K562 (cell line): ENCODE results near the gene NYAP1. TPM values are rescaled to one million over a fixed set of nuclear protein-coding genes. Genes with fewer than 3 reads are reported as not detected.

ENCODE experiments used
- EHMT2 ChIP-seq: fragments of 450-650 bp; IDR thresholded peaks from 2 replicates; pipeline ENCODE4 v1.6.1; 2018; ENCODE audit warnings: antibody characterized with exemption
- HLTF ChIP-seq: fragments of 450-650 bp; IDR thresholded peaks from 2 replicates; pipeline ENCODE4 v1.6.1; 2016
- MCM2 ChIP-seq: fragments of 450-650 bp; IDR thresholded peaks from 2 replicates; pipeline ENCODE4 v1.6.1; 2017; ENCODE audit warnings: low read depth, mild to moderate bottlenecking
- MECOM ChIP-seq: fragments of 250-450 bp; sonication (Bioruptor Pico); IDR thresholded peaks from 2 replicates; pipeline ENCODE4 v1.8.0; 2022; ENCODE audit warnings: inconsistent platforms
- NFIX ChIP-seq: fragments of 250-450 bp; sonication (Bioruptor Pico); IDR thresholded peaks from 2 replicates; pipeline ENCODE4 v1.4.0; 2020; ENCODE audit warnings: low read depth, mild to moderate bottlenecking, moderate library complexity
- NR2C2 ChIP-seq, 2 experiments: fragments of 200-800 bp in 1 of 2; sonication (Bioruptor generic) in 1 of 2; sonication (generic) in 1 of 2; formaldehyde crosslinking in 1 of 2; IDR thresholded peaks; 2 replicates each; pipeline versions ENCODE4 v1.6.1 to v1.8.0; 2016 to 2022; ENCODE audit warnings: mild to moderate bottlenecking in 1 of 2, missing compliant biosample characterization in 1 of 2, missing genetic modification characterization in 1 of 2, missing genetic modification reagents in 1 of 2
- PHF21A ChIP-seq: fragments of 450-650 bp; IDR thresholded peaks from 2 replicates; pipeline ENCODE4 v1.6.1; 2017; ENCODE audit warnings: low read depth, borderline replicate concordance
- PHTF2 ChIP-seq: fragments of 250-450 bp; sonication (Bioruptor Pico); IDR thresholded peaks from 2 replicates; pipeline ENCODE4 v1.5.0; 2021; ENCODE audit warnings: mild to moderate bottlenecking
- RBM17 ChIP-seq: fragments of 200-400 bp; formaldehyde crosslinking; IDR thresholded peaks from 2 replicates; pipeline ENCODE4 v1.6.1; 2017; ENCODE audit warnings: low read depth, mild to moderate bottlenecking, low read length, borderline replicate concordance
- TAF7 ChIP-seq: fragments of 450-650 bp; IDR thresholded peaks from 2 replicates; pipeline ENCODE4 v1.6.1; 2016; ENCODE audit warnings: missing genetic modification characterization, missing compliant biosample characterization
- TCFL5 ChIP-seq: fragments of 250-450 bp; sonication (Bioruptor Pico); conservative IDR thresholded peaks from 2 replicates; pipeline ENCODE4 v1.6.1; 2021; ENCODE audit warnings: mild to moderate bottlenecking, moderate library complexity, matching md5 sums
- TEAD2 ChIP-seq: fragments of 450-650 bp; IDR thresholded peaks from 2 replicates; pipeline ENCODE4 v1.6.1; 2016; ENCODE audit warnings: missing genetic modification characterization, control low read depth, missing compliant biosample characterization
- ZNF239 ChIP-seq: fragments of 250-450 bp; sonication (Bioruptor Pico); IDR thresholded peaks from 2 replicates; pipeline ENCODE4 v1.4.0; 2020; ENCODE audit warnings: mild to moderate bottlenecking
- ZNF699 ChIP-seq: fragments of 250-450 bp; sonication (Bioruptor Pico); IDR thresholded peaks from 2 replicates; pipeline ENCODE4 v1.8.0; 2021; ENCODE audit warnings: mild to moderate bottlenecking, moderate library complexity; ENCODE audit not compliant: insufficient replicate concordance
- polyA plus RNA-seq, 8 experiments: library from polyadenylated mRNA; depleted of rRNA in 4 of 8; stranded (reverse) in 5 of 8; unstranded in 3 of 8; fragments of >200 nt; fragmentation: Nextera tagmentation in 2 of 8; fragmentation: Illumina TruSeq in 1 of 8; extraction: Ambion mirVana in 2 of 8; extraction: Trizol in 1 of 8; gene quantifications; 2 replicates each; pipeline versions ENCODE4 v1.2.1 to v1.2.3, GENCODE V29; 2011 to 2014; ENCODE audit warnings: inconsistent platforms in 1 of 8, missing spikeins in 1 of 8
- total RNA-seq, 7 experiments: library from RNA; depleted of rRNA in 6 of 7; stranded (reverse); fragments of >200 nt in 6 of 7; fragmentation: Illumina TruSeq in 2 of 7; extraction: Trizol in 2 of 7; gene quantifications; 2 replicates each; pipeline versions ENCODE4 v1.2.1 to v1.2.3, GENCODE V29; 2011 to 2021; ENCODE audit warnings: low replicate concordance in 1 of 7
- TF ChIP-seq, protein P1 (sequence below): fragments of 450-650 bp; IDR thresholded peaks from 2 replicates; pipeline ENCODE4 v1.6.1; 2016; ENCODE audit warnings: mild to moderate bottlenecking, moderate library complexity
- TF ChIP-seq, protein P2 (sequence below): fragments of 450-650 bp; IDR thresholded peaks from 2 replicates; pipeline ENCODE4 v1.6.1; 2016; ENCODE audit warnings: low read depth, mild to moderate bottlenecking, moderate library complexity

The NYAP1 gene
- total and polyA plus RNA-seq, 9 of the 15 experiments (the other 6 are each of a cell fraction or from before 2014, with no cell fraction given), result 0.11 to 0.88 (median 0.22) TPM; not detected in 2

DNA sequence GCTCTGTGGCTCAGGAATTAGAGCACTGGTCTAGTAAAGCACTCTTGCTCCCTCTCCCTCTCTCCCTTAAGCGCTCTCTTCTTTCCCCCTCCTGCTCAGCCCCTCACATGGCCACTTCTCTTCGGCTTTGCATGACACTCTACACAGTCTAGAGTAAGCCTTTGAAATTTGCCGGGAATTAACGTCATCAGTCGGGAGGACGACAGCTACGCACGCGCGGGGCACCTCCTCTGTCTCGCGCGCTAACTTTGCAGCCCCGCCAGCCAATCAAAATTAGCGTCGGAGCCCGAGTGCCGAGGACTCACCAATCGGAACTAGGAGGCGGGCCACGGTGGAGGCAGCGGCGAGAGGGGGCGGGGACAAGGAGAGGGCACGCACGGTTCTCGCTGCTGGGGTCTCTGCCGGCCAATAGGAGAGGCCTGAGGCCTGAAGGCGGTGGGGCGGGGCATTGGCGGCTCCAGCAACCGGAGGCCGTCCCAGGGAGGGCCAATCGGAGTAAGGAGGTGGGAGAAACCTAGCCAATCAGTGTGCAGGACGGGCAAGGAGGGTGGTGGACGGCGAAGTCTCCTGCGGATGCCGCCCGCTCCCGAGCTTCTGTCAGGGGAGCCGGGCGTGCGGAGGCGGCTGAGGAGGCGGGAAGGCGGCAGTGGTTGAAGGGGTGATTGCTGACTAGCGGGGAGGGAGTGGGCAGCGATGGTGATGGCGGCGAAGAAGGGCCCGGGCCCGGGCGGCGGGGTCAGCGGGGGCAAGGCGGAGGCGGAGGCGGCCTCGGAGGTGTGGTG is 55.1 kb downstream of the NYAP1 start, which contains the start of gene AGFG2 (continued):
- TF ChIP-seq, protein P1, sequence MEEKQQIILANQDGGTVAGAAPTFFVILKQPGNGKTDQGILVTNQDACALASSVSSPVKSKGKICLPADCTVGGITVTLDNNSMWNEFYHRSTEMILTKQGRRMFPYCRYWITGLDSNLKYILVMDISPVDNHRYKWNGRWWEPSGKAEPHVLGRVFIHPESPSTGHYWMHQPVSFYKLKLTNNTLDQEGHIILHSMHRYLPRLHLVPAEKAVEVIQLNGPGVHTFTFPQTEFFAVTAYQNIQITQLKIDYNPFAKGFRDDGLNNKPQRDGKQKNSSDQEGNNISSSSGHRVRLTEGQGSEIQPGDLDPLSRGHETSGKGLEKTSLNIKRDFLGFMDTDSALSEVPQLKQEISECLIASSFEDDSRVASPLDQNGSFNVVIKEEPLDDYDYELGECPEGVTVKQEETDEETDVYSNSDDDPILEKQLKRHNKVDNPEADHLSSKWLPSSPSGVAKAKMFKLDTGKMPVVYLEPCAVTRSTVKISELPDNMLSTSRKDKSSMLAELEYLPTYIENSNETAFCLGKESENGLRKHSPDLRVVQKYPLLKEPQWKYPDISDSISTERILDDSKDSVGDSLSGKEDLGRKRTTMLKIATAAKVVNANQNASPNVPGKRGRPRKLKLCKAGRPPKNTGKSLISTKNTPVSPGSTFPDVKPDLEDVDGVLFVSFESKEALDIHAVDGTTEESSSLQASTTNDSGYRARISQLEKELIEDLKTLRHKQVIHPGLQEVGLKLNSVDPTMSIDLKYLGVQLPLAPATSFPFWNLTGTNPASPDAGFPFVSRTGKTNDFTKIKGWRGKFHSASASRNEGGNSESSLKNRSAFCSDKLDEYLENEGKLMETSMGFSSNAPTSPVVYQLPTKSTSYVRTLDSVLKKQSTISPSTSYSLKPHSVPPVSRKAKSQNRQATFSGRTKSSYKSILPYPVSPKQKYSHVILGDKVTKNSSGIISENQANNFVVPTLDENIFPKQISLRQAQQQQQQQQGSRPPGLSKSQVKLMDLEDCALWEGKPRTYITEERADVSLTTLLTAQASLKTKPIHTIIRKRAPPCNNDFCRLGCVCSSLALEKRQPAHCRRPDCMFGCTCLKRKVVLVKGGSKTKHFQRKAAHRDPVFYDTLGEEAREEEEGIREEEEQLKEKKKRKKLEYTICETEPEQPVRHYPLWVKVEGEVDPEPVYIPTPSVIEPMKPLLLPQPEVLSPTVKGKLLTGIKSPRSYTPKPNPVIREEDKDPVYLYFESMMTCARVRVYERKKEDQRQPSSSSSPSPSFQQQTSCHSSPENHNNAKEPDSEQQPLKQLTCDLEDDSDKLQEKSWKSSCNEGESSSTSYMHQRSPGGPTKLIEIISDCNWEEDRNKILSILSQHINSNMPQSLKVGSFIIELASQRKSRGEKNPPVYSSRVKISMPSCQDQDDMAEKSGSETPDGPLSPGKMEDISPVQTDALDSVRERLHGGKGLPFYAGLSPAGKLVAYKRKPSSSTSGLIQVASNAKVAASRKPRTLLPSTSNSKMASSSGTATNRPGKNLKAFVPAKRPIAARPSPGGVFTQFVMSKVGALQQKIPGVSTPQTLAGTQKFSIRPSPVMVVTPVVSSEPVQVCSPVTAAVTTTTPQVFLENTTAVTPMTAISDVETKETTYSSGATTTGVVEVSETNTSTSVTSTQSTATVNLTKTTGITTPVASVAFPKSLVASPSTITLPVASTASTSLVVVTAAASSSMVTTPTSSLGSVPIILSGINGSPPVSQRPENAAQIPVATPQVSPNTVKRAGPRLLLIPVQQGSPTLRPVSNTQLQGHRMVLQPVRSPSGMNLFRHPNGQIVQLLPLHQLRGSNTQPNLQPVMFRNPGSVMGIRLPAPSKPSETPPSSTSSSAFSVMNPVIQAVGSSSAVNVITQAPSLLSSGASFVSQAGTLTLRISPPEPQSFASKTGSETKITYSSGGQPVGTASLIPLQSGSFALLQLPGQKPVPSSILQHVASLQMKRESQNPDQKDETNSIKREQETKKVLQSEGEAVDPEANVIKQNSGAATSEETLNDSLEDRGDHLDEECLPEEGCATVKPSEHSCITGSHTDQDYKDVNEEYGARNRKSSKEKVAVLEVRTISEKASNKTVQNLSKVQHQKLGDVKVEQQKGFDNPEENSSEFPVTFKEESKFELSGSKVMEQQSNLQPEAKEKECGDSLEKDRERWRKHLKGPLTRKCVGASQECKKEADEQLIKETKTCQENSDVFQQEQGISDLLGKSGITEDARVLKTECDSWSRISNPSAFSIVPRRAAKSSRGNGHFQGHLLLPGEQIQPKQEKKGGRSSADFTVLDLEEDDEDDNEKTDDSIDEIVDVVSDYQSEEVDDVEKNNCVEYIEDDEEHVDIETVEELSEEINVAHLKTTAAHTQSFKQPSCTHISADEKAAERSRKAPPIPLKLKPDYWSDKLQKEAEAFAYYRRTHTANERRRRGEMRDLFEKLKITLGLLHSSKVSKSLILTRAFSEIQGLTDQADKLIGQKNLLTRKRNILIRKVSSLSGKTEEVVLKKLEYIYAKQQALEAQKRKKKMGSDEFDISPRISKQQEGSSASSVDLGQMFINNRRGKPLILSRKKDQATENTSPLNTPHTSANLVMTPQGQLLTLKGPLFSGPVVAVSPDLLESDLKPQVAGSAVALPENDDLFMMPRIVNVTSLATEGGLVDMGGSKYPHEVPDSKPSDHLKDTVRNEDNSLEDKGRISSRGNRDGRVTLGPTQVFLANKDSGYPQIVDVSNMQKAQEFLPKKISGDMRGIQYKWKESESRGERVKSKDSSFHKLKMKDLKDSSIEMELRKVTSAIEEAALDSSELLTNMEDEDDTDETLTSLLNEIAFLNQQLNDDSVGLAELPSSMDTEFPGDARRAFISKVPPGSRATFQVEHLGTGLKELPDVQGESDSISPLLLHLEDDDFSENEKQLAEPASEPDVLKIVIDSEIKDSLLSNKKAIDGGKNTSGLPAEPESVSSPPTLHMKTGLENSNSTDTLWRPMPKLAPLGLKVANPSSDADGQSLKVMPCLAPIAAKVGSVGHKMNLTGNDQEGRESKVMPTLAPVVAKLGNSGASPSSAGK, result peak; percentile 95
- TF ChIP-seq, protein P2, sequence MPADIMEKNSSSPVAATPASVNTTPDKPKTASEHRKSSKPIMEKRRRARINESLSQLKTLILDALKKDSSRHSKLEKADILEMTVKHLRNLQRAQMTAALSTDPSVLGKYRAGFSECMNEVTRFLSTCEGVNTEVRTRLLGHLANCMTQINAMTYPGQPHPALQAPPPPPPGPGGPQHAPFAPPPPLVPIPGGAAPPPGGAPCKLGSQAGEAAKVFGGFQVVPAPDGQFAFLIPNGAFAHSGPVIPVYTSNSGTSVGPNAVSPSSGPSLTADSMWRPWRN, result peak; percentile 77
- TF ChIP-seq NR2C2 (CRISPR knock-in tag; IDR thresholded peaks at IDR 0.05) (0 out of 2 replicates have a peak, but pooled peaks have one; percentile 37), NR2C2 (tag; IDR thresholded peaks at IDR 0.05) (peak; percentile 82; the same call in 1 of the 2 replicates), MCM2 (no peak), HLTF (0 out of 2 replicates have a peak, but pooled peaks have one; percentile 11), RBM17 (no peak), TAF7 (tag) (no peak; the same call in 1 of the 2 replicates), ZNF699 (CRISPR knock-in tag) (no peak), ZNF239 (CRISPR knock-in tag) (no peak), PHF21A (peak; percentile 53; the same call in 1 of the 2 replicates), TEAD2 (tag) (no peak), EHMT2 (peak; percentile 55; the same call in 1 of the 2 replicates), NFIX (no peak), MECOM (no peak), TCFL5 (no peak), PHTF2 (CRISPR knock-in tag) (no peak; the same call in 1 of the 2 replicates)
